K562 (cell line): ENCODE results near the gene PRC1. TPM values are rescaled to one million over a fixed set of nuclear protein-coding genes. Genes with fewer than 3 reads are reported as not detected.

Source experiments
- ATAC-seq: fragments of 200-7000 bp; cut with Tn5 transposase; 3 replicates; pipeline ENCODE4 v1.9.1; 2020; ENCODE audit warnings: moderate library complexity
- BruUV-seq: library from RNA; stranded (reverse); fragments of 400-500 nt; replicated peaks from 2 replicates; lab custom pipeline; 2021; lab: Mats Ljungman, UMichigan
- CTCF ChIA-PET: fragments of 300-600 bp; formaldehyde crosslinking; extraction: SDS; loops from one replicate; lab custom pipeline; 2021; ENCODE audit warnings: low intra/inter-chr PET ratio; lab: Yijun Ruan, JAX
- POLR2A ChIA-PET: fragments of 300-600, 350-650 bp; sonication (Branson Sonifier 250); formaldehyde crosslinking; extraction: SDS; loops from one replicate; lab custom pipeline; 2021; ENCODE audit warnings: antibody characterized with exemption, inconsistent platforms; lab: Yijun Ruan, JAX
- DNase-seq, 4 experiments: peaks; one replicate each; pipeline versions ENCODE4 v3.0.0 to v3.0.0-alpha.2; 2011 to 2018; ENCODE audit warnings: low spot score in 3 of 4, mixed read lengths in 3 of 4; ENCODE audit errors: extremely low read depth in 1 of 4
- FAIRE-seq: peaks from 2 replicates; lab custom pipeline; 2011; peaks lifted over from hg19 to GRCh38; lab: Jason Lieb, UNC
- H2AFZ ChIP-seq: 2 replicates; pipeline ENCODE4 v1.6.0; 2011; ENCODE audit warnings: low read depth, low read length, control low read depth, inconsistent platforms
- H3K27ac ChIP-seq: fragments of 200-600 bp; 3 replicates; pipeline ENCODE4 v1.8.0; 2011; ENCODE audit warnings: low read depth, mild to moderate bottlenecking, control low read depth, inconsistent platforms, low read length, moderate library complexity, mixed read lengths; ENCODE audit errors: extremely low read depth
- H3K27me3 ChIP-seq, 2 experiments: fragments of 300-600 bp in 1 of 2; 2 replicates in 1 of 2; 3 replicates in 1 of 2; pipeline versions ENCODE4 v1.6.0 to v1.8.0; 2011; ENCODE audit warnings: inconsistent platforms in 2 of 2, low read length in 2 of 2, mild to moderate bottlenecking in 1 of 2, mixed read lengths in 1 of 2, moderate library complexity in 1 of 2; ENCODE audit not compliant: control insufficient read depth in 2 of 2, insufficient read depth in 2 of 2
- H3K36me3 ChIP-seq: fragments of 300-600 bp; 3 replicates; pipeline ENCODE4 v1.8.0; 2011; ENCODE audit warnings: mild to moderate bottlenecking, low read length, inconsistent platforms; ENCODE audit not compliant: control insufficient read depth, insufficient read depth
- H3K4me1 ChIP-seq, 2 experiments: fragments of 200-600 bp in 1 of 2; replicated peaks in 1 of 2; 2 replicates in 1 of 2; 3 replicates in 1 of 2; pipeline versions ENCODE4 v1.5.1 to v1.8.0; 2011; ENCODE audit warnings: inconsistent platforms in 2 of 2, low read length in 2 of 2, mild to moderate bottlenecking in 1 of 2, mixed read lengths in 1 of 2, moderate library complexity in 1 of 2; ENCODE audit not compliant: control insufficient read depth in 2 of 2, insufficient read depth in 2 of 2
- H3K4me2 ChIP-seq: 2 replicates; pipeline ENCODE4 v1.6.1; 2011; ENCODE audit warnings: low read length, control low read depth, inconsistent platforms, mixed read lengths; ENCODE audit not compliant: insufficient read depth
- H3K4me3 ChIP-seq: fragments of 200-600 bp; sonication (generic), shearing (Covaris generic); 2 replicates; pipeline ENCODE4 v1.5.1; 2016; ENCODE audit warnings: control low read depth, inconsistent platforms
- H3K79me2 ChIP-seq: fragments of 200-600 bp; 3 replicates; pipeline ENCODE4 v1.8.0; 2011; ENCODE audit warnings: low read length, inconsistent platforms; ENCODE audit not compliant: control insufficient read depth, insufficient read depth
- H3K9ac ChIP-seq, 2 experiments: 2 replicates each; pipeline versions ENCODE4 v1.6.0 to v1.6.1; 2011; ENCODE audit warnings: low read depth in 2 of 2, low read length in 2 of 2, control low read depth in 1 of 2, inconsistent platforms in 1 of 2, mild to moderate bottlenecking in 1 of 2, mixed read lengths in 1 of 2; ENCODE audit not compliant: insufficient read depth in 1 of 2
- H3K9me1 ChIP-seq: one replicate; pipeline ENCODE4 v1.6.0; 2011; ENCODE audit warnings: inconsistent platforms, mild to moderate bottlenecking, low read length, moderate library complexity; ENCODE audit not compliant: control insufficient read depth, insufficient read depth
- H3K9me3 ChIP-seq: replicated peaks from 2 replicates; pipeline ENCODE4 v1.5.1; 2011; ENCODE audit warnings: low read depth, low read length, inconsistent platforms; ENCODE audit not compliant: control insufficient read depth, insufficient read depth
- H4K20me1 ChIP-seq: replicated peaks from 2 replicates; pipeline ENCODE4 v1.6.1; 2011; ENCODE audit warnings: low read length, inconsistent platforms, mixed read lengths; ENCODE audit not compliant: control insufficient read depth, insufficient read depth
- CUX1 ChIP-seq: fragments of 200-800 bp; sonication (Bioruptor generic); IDR thresholded peaks from 2 replicates; pipeline ENCODE4 v1.6.1; 2016; ENCODE audit warnings: missing genetic modification characterization, missing compliant biosample characterization
- GTF2E2 ChIP-seq: fragments of 200-800 bp; sonication (Bioruptor generic); IDR thresholded peaks from 2 replicates; pipeline ENCODE4 v1.6.1; 2016; ENCODE audit warnings: missing genetic modification characterization, missing compliant biosample characterization
- POLR2H ChIP-seq: IDR thresholded peaks from 2 replicates; pipeline ENCODE4 v1.6.1; 2016; ENCODE audit warnings: missing genetic modification characterization, low read depth, mild to moderate bottlenecking, control low read depth, missing compliant biosample characterization, moderate library complexity
- RBM39 ChIP-seq: fragments of 200-400 bp; formaldehyde crosslinking; optimal IDR thresholded peaks from 2 replicates; pipeline ENCODE3; 2018; ENCODE audit warnings: low read depth, low read length
- SAFB2 ChIP-seq: fragments of 200-400 bp; formaldehyde crosslinking; IDR thresholded peaks from 2 replicates; pipeline ENCODE4 v1.6.1; 2018; ENCODE audit warnings: borderline replicate concordance, low read length, low read depth, moderate library complexity; ENCODE audit not compliant: severe bottlenecking
- SMAD4 ChIP-seq: fragments of 250-450 bp; sonication (Bioruptor Pico); conservative IDR thresholded peaks from 2 replicates; pipeline ENCODE4 v1.8.0; 2021; ENCODE audit warnings: inconsistent platforms, mild to moderate bottlenecking, moderate library complexity
- TAF9B ChIP-seq: fragments of 450-650 bp; IDR thresholded peaks from 2 replicates; pipeline ENCODE4 v1.6.1; 2018; ENCODE audit warnings: mild to moderate bottlenecking; ENCODE audit not compliant: partially characterized antibody
- ZNF512 ChIP-seq: IDR thresholded peaks from 2 replicates; pipeline ENCODE4 v1.6.1; 2016; ENCODE audit warnings: missing genetic modification characterization, missing compliant biosample characterization
- WGBS: fragments of 100-300 bp; shearing (Covaris generic); methylation state at CpG from one replicate; pipeline ENCODE4 v1.1.6; 2016; ENCODE audit warnings: low coverage, mixed read lengths; ENCODE audit not compliant: insufficient coverage; ENCODE audit errors: missing lambda C conversion rate; 5-methylcytosine and 5-hydroxymethylcytosine counted together
- in situ Hi-C: fragments of 300-500 bp; cut with MboI; formaldehyde crosslinking; loops from 4 replicates; pipeline ENCODE4 v1.15.0; 2018; ENCODE audit warnings: inconsistent platforms, mixed read lengths
- intact Hi-C: fragments of 100-400 bp; cut with micrococcal nuclease; formaldehyde crosslinking; loops from 2 replicates; pipeline ENCODE4 v1.14.2; 2022
- polyA plus RNA-seq, 8 experiments: library from polyadenylated mRNA; depleted of rRNA in 4 of 8; stranded (reverse) in 5 of 8; unstranded in 3 of 8; fragments of >200 nt; fragmentation: Nextera tagmentation in 2 of 8; fragmentation: Illumina TruSeq in 1 of 8; extraction: Ambion mirVana in 2 of 8; extraction: Trizol in 1 of 8; gene quantifications; 2 replicates each; pipeline versions ENCODE4 v1.2.1 to v1.2.3, GENCODE V29; 2011 to 2014; ENCODE audit warnings: inconsistent platforms in 1 of 8, missing spikeins in 1 of 8
- total RNA-seq, 7 experiments: library from RNA; depleted of rRNA in 6 of 7; stranded (reverse); fragments of >200 nt in 6 of 7; fragmentation: Illumina TruSeq in 2 of 7; extraction: Trizol in 2 of 7; gene quantifications; 2 replicates each; pipeline versions ENCODE4 v1.2.1 to v1.2.3, GENCODE V29; 2011 to 2021; ENCODE audit warnings: low replicate concordance in 1 of 7
- TF ChIP-seq, protein P1 (sequence below): sonication (generic); formaldehyde crosslinking; IDR thresholded peaks from 2 replicates; pipeline ENCODE4 v1.8.1; 2023; ENCODE audit warnings: mild to moderate bottlenecking, missing genetic modification reagents, moderate library complexity
- TF ChIP-seq, protein P2 (sequence below): fragments of 450-650 bp; IDR thresholded peaks from one replicate; pipeline ENCODE4 v1.6.1; 2018; ENCODE audit warnings: mild to moderate bottlenecking, moderate library complexity; ENCODE audit not compliant: partially characterized antibody
- TF ChIP-seq, protein P3 (sequence below): fragments of 250-450 bp; sonication (Bioruptor Pico); IDR thresholded peaks from 2 replicates; pipeline ENCODE4 v1.5.0; 2021

Gene PRC1
- total and polyA plus RNA-seq, 9 of the 15 experiments (the other 6 are each of a cell fraction or from before 2014, with no cell fraction given): 156 to 391 (median 240) TPM

GRCh38 chr15:91022832-91023129, 28.4 kb upstream of the PRC1 start:
- Histone ChIP-seq H3K36me3 (peaks cover 3% of the 10 kb centered on the region; the same call in 2 of the 3 replicates), H3K9me1 (no peaks in the 10 kb centered on the region), H2AFZ (peak overlapping the region; percentile 90), H3K9me3 (no peaks in the 10 kb centered on the region), H3K27ac (peak overlapping the region; percentile 74), H4K20me1 (no peaks in the 10 kb centered on the region), H3K4me2 (peak overlapping the region; percentile 91), H3K27me3 (no peaks in the 10 kb centered on the region), H3K4me3 (peak overlapping the region; percentile 78), H3K4me1 (peaks cover 16 to 20% of the 10 kb centered on the region in 2 experiments; a peak in 4 of 5 replicates), H3K9ac (peak overlapping the region; percentile 78 to 98), H3K79me2 (peaks cover 42% of the 10 kb centered on the region)
- ChIA-PET POLR2A (interaction anchor here (0.6 to 3.5 kb wide), 7 partner anchors 10 to 1479 kb away, joined by 3 to 21 read pairs (median 7); partner anchors contain the start of genes PRC1 and RCCD1), CTCF (no interaction called here)
- ATAC-seq: no peak
- no peak for DNase-seq
- in situ Hi-C loops: no loop called here
- FAIRE-seq: no peak
- no TSS peak for BruUV-seq
- intact Hi-C loops: no loop called here
- 9% methylated on average over 1 of the region's 1 CpG for whole genome bisulfite sequencing
- TF ChIP-seq, protein P1, sequence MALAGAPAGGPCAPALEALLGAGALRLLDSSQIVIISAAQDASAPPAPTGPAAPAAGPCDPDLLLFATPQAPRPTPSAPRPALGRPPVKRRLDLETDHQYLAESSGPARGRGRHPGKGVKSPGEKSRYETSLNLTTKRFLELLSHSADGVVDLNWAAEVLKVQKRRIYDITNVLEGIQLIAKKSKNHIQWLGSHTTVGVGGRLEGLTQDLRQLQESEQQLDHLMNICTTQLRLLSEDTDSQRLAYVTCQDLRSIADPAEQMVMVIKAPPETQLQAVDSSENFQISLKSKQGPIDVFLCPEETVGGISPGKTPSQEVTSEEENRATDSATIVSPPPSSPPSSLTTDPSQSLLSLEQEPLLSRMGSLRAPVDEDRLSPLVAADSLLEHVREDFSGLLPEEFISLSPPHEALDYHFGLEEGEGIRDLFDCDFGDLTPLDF (CRISPR knock-in tag): no peak
- TF ChIP-seq CUX1 (CRISPR knock-in tag): no peak
- TF ChIP-seq, protein P2, sequence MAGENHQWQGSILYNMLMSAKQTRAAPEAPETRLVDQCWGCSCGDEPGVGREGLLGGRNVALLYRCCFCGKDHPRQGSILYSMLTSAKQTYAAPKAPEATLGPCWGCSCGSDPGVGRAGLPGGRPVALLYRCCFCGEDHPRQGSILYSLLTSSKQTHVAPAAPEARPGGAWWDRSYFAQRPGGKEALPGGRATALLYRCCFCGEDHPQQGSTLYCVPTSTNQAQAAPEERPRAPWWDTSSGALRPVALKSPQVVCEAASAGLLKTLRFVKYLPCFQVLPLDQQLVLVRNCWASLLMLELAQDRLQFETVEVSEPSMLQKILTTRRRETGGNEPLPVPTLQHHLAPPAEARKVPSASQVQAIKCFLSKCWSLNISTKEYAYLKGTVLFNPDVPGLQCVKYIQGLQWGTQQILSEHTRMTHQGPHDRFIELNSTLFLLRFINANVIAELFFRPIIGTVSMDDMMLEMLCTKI: no peak
- TF ChIP-seq, protein P3, sequence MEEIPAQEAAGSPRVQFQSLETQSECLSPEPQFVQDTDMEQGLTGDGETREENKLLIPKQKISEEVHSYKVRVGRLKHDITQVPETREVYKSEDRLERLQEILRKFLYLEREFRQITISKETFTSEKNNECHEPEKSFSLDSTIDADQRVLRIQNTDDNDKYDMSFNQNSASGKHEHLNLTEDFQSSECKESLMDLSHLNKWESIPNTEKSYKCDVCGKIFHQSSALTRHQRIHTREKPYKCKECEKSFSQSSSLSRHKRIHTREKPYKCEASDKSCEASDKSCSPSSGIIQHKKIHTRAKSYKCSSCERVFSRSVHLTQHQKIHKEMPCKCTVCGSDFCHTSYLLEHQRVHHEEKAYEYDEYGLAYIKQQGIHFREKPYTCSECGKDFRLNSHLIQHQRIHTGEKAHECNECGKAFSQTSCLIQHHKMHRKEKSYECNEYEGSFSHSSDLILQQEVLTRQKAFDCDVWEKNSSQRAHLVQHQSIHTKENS (CRISPR knock-in tag): no peak
- TF ChIP-seq SMAD4: no peak
- TF ChIP-seq ZNF512: no peak
- 0 out of 2 replicates have a peak, but pooled peaks have one; percentile 0 for TF ChIP-seq GTF2E2 (tag)
- no peak for TF ChIP-seq SAFB2
- no peak for TF ChIP-seq RBM39
- TF ChIP-seq TAF9B: no peak
- 0 out of 2 replicates have a peak, but pooled peaks have one; percentile 18 for TF ChIP-seq POLR2H (tag)
